ENCODE data around the gene ASPHD2.
"Not testable (repeated sequence)": the region's sequence is repeated elsewhere in the genome, so short reads cannot be mapped to it uniquely, and the experiment has no call there.

The ASPHD2 gene, protein sequence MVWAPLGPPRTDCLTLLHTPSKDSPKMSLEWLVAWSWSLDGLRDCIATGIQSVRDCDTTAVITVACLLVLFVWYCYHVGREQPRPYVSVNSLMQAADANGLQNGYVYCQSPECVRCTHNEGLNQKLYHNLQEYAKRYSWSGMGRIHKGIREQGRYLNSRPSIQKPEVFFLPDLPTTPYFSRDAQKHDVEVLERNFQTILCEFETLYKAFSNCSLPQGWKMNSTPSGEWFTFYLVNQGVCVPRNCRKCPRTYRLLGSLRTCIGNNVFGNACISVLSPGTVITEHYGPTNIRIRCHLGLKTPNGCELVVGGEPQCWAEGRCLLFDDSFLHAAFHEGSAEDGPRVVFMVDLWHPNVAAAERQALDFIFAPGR

GRCh38 chr22:26428515-26429457 lies at the start of gene ASPHD2:
TSS of gene ASPHD2 (plus strand) at chr22:26429260. CDS start at chr22:26433616, 4,356 bp downstream.
- DNase-seq (ENCODE audit: low read depth in 3 of 3): peak; percentile 50 to 68 (median 64)

- DNase-seq (ENCODE audit: low read depth in 3 of 3): no peak
Observed at GRCh38 chr22:26380072-26380830, 48.8 kb upstream of the ASPHD2 start.

DNA sequence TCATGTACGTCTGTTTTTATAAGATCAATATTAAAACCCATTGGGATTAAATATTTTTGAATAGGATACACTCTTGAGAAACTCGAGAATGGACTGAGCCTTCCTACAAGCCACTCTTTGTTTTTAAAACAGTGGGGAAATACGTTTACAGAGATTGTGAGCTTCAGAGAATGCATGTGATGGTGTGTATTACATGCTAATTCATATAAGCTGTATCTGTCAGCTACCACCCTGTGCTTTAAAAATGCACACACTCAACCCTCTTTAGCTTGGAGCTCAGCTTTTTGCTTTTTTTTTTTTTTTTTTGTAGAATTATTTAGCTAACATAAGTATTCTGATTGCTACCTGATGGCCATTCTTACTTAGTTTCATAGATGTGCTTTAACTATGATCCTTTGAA lies 46.3 kb upstream of the ASPHD2 start:
- no peak for DNase-seq (ENCODE audit: low read depth in 3 of 3)

GRCh38 chr22:26383968-26384556 lies 45.0 kb upstream of the ASPHD2 start:
- DNase-seq (ENCODE audit: low read depth in 3 of 3): no peak

GRCh38 chr22:26385164-26385563 lies 43.9 kb upstream of the ASPHD2 start:
- DNase-seq (ENCODE audit: low read depth in 3 of 3): no peak

DNA sequence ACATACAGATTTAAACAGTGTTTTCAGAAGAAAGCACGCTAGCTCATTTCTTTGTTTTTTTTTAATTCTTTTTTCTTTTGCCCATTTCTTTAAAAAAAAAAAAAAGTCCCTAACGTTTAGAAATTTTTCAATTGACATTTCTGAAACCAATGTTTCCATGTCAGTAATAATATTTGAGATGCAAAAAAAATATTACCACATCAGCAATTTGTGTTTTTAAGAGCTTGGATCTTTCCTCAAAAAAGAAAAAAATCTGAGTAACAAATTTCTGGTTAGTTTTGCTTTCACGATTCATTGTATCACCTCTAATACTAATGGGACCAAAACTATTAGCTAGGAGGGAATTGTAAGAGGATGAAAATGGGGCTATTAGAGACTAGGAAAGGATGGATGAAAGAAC lies 39.9 kb upstream of the ASPHD2 start:
- DNase-seq (ENCODE audit: low read depth in 3 of 3): no peak

- no peak for DNase-seq (ENCODE audit: low read depth in 3 of 3)
Observed at GRCh38 chr22:26391091-26391490, 38.0 kb upstream of the ASPHD2 start.

GRCh38 chr22:26391623-26392022 lies 37.4 kb upstream of the ASPHD2 start:
- DNase-seq (ENCODE audit: low read depth in 3 of 3): no peak

DNA sequence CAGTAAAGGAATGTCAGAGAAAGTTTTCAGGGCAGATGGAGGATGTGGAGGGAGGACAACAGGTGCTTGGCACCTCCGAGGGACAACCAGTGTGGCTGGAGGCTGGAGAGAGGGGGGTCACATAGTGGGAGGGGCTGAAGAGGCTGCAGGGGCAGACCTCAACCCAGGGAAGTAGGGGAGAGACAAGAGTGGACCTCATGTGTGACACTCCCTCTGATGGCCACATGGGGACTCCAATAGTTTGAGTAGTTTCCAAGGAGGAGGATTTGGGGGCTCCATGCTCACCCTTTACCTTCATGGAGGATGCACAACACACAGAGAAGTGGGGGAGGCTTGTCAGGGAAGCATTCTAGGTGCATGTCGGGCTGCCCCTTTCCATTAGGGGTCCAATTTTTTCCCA lies 35.1 kb upstream of the ASPHD2 start:
- no peak for DNase-seq (ENCODE audit: low read depth in 3 of 3)

GRCh38 chr22:26394777-26395176 lies 34.3 kb upstream of the ASPHD2 start:
- no peak for DNase-seq (ENCODE audit: low read depth in 3 of 3)

GRCh38 chr22:26395926-26396325 lies 33.1 kb upstream of the ASPHD2 start:
- no peak for DNase-seq (ENCODE audit: low read depth in 3 of 3)

DNA sequence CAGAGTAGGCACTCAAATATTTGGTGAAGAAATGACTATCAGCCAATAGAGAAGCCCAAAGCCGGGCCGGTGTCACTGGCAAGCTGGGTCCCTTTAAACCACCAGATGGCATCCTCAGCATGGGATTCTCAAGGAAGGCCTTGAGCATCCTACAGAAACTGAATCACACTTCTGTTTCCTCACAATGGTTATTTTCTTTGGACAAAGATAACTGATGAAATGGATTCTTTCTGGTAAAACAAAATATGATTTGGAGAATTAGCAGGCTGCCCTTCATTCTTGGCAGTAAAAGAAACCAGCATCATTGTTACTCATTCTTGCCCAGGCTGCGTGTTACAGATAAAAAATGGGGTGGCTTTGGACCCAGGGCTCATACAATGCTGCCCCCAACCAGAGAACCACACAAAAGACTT lies 30.3 kb upstream of the ASPHD2 start:
- DNase-seq (ENCODE audit: low read depth in 3 of 3): peak; percentile 38 to 41 (median 40)

DNA sequence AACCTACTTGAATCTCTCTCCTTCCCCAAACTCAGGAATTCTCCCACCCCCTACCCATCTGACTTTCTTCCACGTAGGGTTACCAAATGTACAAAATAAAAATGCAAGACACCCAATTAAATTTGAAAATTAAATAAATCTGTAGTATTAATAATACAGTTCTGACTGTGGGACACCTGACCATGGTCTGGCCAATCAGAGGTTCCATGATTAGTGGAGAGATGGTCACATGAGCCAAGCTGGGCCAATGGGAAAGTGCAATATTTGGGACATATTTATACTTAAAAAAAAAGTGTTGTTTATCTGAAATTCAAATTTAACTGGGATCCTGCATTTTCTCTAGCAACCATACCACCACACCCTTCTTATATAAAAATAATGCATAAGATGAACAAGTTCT lies 29.8 kb upstream of the ASPHD2 start:
- no peak for DNase-seq (ENCODE audit: low read depth in 3 of 3)

DNA sequence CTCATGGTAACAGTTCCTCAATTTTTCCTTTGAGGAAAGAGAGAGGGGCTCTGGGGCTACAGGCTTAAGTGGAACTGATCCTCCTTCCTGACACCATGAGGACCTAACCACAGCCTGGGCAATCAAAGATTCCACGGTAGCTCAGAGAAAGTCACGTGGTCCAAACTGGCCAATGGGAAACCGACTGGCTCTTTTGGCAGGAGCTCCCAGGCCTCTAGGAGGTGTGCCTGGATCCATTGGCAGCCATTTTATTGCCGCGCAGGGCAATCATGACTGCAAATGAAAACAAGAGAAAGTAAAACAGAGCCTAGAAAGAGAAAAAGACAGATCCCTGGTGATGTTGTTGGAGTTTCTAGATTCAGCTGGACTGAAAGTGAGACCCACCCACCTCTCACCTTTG lies 27.3 kb upstream of the ASPHD2 start:
- no peak for DNase-seq (ENCODE audit: low read depth in 3 of 3)

- DNase-seq (ENCODE audit: low read depth in 3 of 3): no peak
Observed at GRCh38 chr22:26404851-26405421, 24.1 kb upstream of the ASPHD2 start.

DNA sequence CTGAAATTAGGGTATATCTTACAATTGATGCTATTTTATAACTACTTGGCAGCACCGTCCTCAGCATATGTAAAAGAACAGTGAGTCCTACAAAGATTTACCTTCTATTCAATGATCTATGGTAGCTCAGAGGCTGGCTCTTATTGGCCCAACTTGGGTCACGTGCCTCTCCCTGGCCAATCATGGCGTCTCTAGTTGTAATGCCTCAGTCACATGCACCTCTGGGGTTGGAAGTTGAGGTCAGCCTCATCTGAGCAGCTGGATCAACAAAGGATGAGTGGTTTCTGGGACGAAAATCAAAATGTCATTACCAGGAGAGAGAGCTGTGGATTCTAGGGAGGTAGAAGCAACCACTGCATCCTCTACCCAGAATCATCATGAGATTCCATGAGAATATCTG lies 22.9 kb upstream of the ASPHD2 start:
- DNase-seq (ENCODE audit: low read depth in 3 of 3): no peak

DNA sequence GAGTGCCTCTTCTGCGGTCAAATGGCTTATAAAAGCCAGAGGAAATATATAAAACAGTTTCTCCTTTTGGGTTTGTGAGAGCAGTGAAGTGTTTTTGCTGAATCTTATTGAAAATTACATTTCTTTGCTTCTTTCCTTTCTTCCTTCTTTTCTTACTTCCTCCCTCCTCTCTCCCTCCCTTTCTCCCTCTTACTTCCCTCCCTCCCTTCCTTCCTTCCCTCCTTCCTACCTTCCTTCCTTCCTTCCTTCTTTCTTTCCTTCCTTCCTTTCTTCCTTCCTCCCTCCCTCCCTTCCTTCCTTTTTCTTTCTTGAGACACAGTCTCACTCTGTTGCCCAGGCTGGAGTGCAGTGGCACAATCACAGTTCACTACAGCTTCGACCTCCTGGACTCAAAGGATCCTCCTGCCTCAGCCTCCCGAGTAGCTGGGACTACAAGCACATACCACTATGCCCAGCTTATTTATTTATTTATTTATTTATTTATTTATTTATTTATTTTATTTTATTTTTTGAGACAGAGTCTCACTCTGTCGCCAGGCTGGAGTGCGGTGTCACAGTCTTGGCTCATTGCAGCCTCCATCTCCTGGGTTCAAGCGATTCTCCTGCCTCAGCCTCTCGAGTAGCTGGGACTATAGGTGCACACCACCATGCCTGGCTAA lies 20.4 kb upstream of the ASPHD2 start:
- not testable (repeated sequence) for DNase-seq (ENCODE audit: low read depth in 3 of 3)

DNA sequence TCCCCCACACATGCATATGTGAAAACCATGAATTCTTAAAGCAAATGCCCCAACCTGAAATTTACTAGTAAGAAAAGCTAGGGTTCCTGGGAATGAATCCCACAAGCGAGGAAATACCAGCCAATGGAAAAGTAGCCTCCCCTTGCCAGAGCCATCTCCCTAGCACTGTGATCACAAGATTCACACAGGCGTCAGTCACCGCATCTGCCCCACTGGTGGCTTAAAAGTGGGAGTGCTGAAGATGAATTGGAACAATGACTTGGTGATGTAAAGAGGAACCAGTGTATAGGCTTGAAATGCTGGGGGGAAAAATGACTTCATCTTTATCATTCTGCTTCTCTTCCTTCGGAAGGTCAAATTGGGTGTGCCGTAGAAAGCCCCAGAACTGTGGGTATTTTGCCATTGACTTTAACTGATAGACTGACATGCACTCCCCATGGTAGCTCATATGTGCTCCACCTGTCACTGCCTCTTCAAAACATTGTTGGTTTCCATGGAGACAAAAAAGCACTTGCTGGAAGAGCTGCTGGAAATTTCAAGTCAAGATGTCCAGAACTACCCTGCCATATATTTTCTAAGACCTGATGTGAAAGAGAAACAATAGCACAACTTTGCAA lies 19.2 kb upstream of the ASPHD2 start:
- no peak for DNase-seq (ENCODE audit: low read depth in 3 of 3)

DNA sequence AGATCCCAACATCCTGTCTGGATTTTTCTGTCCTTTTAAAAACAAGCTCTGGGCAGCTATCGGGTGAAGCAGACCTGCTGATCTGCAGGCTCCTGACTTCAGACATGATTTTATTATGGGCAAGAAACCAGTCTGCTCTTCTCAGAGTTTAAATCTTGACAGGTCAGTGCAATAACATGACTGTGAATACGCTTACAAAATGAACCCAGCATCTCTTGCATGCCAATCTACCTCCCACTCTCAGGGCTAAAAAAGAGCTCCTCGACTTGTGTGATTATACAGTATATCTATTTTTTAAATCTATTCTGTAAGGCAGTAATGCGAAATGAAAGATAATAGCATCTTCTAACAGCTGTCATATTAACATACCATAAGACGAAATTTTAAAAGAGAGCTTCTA lies 18.7 kb upstream of the ASPHD2 start:
- DNase-seq (ENCODE audit: low read depth in 3 of 3): no peak

DNA sequence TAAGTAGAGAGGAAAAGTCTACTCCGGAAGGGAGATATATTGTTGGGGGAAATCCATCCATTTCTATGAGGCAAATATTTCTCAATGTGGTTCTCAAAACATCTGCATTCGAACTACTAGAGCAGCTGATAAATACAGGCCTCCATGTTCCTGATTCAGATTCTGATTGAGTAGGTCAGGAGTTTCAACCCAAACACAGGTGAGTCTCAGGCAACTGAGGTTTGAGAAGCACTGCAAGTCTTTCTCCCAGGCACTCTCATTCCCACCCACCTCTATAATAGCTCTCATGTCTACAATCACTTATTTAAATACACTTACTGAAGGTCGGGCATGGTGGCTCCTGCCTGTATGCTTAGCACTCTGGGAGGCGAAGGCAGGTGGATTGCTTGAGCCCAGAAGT lies 14.7 kb upstream of the ASPHD2 start:
- DNase-seq (ENCODE audit: low read depth in 3 of 3): no peak

Measured in stimulated activated CD4-positive, alpha-beta T cell treated with anti-CD3 and anti-CD28 coated beads, TNF-alpha, amount 100 ng/mL, for 48 hours (primary cell).